HG02763 (cell line): Measurements from ENCODE around the gene SMG5.
A peak's percentile ranks its signal among the peaks of the same experiment; 100 is the strongest.
"Not testable (repeated sequence)": the region's sequence is repeated elsewhere in the genome, so short reads cannot be mapped to it uniquely, and the experiment has no call there.

Experiments used
- ATAC-seq: cut with Tn5 transposase; IDR thresholded peaks from one replicate; pipeline ENCODE4 v1.9.1; 2021; ENCODE audit warnings: mild to moderate bottlenecking, moderate library complexity; ENCODE audit not compliant: unreplicated experiment

The SMG5 gene, protein sequence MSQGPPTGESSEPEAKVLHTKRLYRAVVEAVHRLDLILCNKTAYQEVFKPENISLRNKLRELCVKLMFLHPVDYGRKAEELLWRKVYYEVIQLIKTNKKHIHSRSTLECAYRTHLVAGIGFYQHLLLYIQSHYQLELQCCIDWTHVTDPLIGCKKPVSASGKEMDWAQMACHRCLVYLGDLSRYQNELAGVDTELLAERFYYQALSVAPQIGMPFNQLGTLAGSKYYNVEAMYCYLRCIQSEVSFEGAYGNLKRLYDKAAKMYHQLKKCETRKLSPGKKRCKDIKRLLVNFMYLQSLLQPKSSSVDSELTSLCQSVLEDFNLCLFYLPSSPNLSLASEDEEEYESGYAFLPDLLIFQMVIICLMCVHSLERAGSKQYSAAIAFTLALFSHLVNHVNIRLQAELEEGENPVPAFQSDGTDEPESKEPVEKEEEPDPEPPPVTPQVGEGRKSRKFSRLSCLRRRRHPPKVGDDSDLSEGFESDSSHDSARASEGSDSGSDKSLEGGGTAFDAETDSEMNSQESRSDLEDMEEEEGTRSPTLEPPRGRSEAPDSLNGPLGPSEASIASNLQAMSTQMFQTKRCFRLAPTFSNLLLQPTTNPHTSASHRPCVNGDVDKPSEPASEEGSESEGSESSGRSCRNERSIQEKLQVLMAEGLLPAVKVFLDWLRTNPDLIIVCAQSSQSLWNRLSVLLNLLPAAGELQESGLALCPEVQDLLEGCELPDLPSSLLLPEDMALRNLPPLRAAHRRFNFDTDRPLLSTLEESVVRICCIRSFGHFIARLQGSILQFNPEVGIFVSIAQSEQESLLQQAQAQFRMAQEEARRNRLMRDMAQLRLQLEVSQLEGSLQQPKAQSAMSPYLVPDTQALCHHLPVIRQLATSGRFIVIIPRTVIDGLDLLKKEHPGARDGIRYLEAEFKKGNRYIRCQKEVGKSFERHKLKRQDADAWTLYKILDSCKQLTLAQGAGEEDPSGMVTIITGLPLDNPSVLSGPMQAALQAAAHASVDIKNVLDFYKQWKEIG

GRCh38 chr1:156282479-156283222 is at the start of gene SMG5:
TSS of gene SMG5 (minus strand) at chr1:156282825. CDS start at chr1:156282680, 145 bp downstream.
- peak; percentile 81 for ATAC-seq

- ATAC-seq: not testable (repeated sequence)
Observed at GRCh38 chr1:156323179-156323578, 40.6 kb upstream of the SMG5 start.

DNA sequence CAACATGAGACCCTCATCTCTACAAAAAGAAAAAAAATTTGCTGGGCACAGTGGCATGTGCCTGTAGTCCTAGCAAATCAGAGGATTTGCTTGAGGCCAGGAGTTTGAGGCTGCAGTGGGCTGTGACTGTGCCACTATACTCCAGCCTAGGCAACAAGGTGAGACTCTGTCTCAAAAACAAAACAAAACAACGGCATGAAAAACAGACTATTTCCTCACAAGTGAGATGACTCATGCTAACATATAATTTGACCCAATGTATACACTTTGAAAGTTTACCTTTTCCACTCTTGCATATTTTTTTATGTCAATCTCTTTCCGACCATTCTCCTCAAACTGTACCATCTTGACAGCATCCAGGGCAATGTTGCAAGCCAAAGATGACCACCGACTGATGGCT is 37.9 kb upstream of the SMG5 start:
- ATAC-seq: no peak

- ATAC-seq: no peak
Observed at GRCh38 chr1:156319664-156320063, 37.0 kb upstream of the SMG5 start.

- no peak for ATAC-seq
Observed at GRCh38 chr1:156316909-156317308, 34.3 kb upstream of the SMG5 start.

GRCh38 chr1:156310962-156311361 is 28.3 kb upstream of the SMG5 start:
- ATAC-seq: no peak

GRCh38 chr1:156308078-156308477 is 25.5 kb upstream of the SMG5 start:
- no peak for ATAC-seq

- no peak for ATAC-seq
Observed at GRCh38 chr1:156305215-156305614, 22.6 kb upstream of the SMG5 start.

DNA sequence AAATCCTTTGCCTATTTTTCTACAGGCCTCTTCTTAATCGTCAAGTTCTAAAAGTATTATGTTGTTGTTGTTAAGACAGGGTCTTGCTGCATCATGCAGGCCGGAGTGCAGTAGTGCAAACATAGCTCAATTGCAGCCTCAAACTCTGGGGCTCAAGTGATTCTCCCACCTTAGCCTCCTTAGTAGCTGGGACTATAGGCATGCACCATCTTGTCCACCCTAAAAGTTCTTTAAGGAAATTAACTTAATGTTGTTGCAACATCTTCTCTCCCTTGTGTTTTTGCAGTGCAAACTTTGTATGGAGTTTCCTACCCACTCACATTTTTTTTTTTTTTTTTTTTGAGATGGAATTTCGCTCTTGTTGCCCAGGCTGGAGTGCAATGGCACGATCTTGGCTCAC is 20.6 kb upstream of the SMG5 start:
- no peak for ATAC-seq

GRCh38 chr1:156298852-156299357 is 16.3 kb upstream of the SMG5 start, which contains the start of gene VHLL:
TSS of gene VHLL (minus strand) at chr1:156299307. CDS start at chr1:156299189, 118 bp downstream.
- ATAC-seq: no peak

- ATAC-seq: no peak
Observed at GRCh38 chr1:156295391-156295947, 12.8 kb upstream of the SMG5 start, which contains the start of gene GLMP. TSS of gene GLMP (minus strand) at chr1:156295679. CDS start at chr1:156295645, 34 bp downstream.

DNA sequence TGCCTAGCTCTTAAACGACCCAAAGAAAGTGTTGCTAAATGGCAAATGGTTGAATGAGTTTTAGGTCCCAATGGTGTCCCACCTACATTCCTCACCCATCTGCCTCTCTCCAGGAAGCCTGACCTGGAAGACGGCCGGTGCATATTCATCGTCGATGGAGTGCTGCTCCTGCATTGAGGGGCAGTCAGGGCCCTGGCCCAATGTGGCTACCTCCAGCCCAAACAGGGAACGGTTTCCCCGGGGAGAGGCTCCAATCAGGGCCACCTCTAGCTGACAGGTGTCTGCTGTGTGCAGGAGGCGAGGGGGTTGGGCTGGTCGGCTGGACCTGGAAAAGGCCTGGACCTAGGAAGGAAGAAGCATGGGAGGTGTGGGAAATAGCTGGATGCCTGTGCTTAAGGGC is 11.3 kb upstream of the SMG5 start:
- ATAC-seq: no peak

DNA sequence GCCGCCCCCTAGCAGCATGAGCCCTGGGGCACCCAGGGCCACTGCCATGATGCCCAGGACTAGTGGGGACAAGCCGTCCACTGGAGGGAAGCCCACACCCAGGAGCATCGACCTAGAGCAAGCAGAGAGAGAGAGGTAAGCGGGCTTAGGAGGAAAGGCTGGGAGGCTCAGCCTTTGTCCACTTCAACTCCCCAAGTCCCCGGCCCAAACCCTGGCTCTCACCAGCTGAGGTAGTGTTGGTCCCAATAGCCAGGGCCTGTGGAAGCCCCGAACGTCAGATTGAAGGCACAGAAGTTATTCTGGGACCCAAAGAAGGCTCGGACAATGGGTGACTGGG is 10.4 kb upstream of the SMG5 start:
- no peak for ATAC-seq

- ATAC-seq: no peak
Observed at GRCh38 chr1:156291226-156292061, 8.8 kb upstream of the SMG5 start.

DNA sequence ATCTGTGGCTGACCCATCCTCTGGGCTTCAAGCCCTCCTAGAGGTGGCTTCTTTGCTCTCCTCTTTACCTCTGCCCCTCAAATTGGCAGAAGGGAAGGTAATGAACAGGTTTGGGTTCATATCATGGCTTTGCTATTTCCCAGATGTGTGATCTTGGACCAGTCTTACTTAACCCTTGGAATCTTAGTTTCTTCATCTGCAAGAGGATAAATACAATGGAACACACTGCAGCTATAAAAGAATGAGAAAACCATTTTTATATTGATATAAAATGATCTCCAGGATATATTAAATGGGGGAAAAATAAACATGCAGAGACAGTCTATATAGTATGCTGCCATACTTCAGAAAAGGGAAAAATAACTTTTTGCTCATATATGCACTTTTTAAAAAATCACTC is 7.2 kb upstream of the SMG5 start:
- no peak for ATAC-seq

DNA sequence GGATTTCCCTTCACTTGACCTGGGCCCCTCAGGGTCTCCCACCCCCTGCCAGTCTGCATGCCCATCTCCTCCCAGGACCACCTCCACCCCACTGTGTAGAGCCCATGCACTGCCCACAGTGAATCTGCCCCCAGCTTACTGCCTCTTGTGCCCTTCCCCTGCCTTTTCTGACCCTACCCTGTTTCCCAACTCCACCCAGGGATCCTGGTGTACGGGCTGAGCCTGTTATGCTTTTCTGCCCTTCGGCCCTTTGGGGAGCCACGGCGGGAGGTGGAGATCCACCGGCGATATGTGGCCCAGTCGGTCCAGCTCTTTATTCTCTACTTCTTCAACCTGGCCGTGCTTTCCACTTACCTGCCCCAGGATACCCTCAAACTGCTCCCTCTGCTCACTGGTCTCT is 3.4 kb upstream of the SMG5 start:
- ATAC-seq: no peak

GRCh38 chr1:156285437-156285836 is 2.8 kb upstream of the SMG5 start:
- no peak for ATAC-seq

DNA sequence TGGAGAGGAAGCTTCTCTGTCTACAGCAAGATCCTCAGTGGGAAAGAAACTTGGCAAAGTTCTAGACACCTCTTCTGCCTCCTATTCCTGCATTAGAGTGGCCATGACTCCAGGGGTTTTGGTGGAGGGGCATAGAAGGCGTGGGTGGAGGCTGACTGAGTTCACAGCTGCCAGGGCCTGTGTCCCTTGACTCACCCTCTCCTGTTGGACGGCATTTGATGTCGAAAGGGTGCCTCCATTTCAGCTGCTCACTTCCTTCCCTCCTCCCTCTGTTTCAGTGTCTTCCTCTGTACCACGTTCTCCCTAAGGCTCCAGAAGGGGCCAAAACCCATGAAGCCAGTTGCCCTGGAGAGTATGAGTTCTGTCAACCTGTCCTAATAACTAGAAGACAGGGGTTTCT is 2.1 kb upstream of the SMG5 start:
- no peak for ATAC-seq

- no peak for ATAC-seq
Observed at GRCh38 chr1:156284112-156284511, 1.5 kb upstream of the SMG5 start, which contains the start of gene TMEM79. TSS of gene TMEM79 (plus strand) at chr1:156284325. CDS start at chr1:156285227, 902 bp downstream.
